ENCODE measurements around the gene AHNAK2. TPM values are rescaled to one million over a fixed set of nuclear protein-coding genes. Genes with fewer than 3 reads are reported as not detected.

Gene AHNAK2
- total and polyA plus RNA-seq, 2 donors = 0.42 to 3.8 TPM

GRCh38 chr14:104970231-104971068 lies 7.7 kb downstream of the AHNAK2 start:
- H3K36me3 ChIP-seq (ENCODE audit: control insufficient read depth in 2 of 2, insufficient read depth in 2 of 2, low read length in 1 of 2) = no peaks in the 10 kb centered on the region
- DNase-seq (ENCODE audit: low read depth in 6 of 9, low spot score in 9 of 9) = no peak
- no peak overlapping the region for H3K4me3 ChIP-seq (ENCODE audit: low read length in 2 of 2)
- H3K4me1 ChIP-seq (ENCODE audit: control insufficient read depth in 2 of 2, insufficient read depth in 2 of 2, low read length in 2 of 2) = peaks cover 0 to 18% of the 10 kb centered on the region in 2 donors
- WGBS = 94% methylated on average over 19 of the region's 19 CpGs
- no peak overlapping the region for H3K27ac ChIP-seq (ENCODE audit: low read depth in 1 of 2, low read length in 1 of 2)
- no peaks in the 10 kb centered on the region for H3K9me3 ChIP-seq (ENCODE audit: control insufficient read depth in 2 of 2, insufficient read depth in 1 of 2, low read length in 1 of 2)
- H3K27me3 ChIP-seq (ENCODE audit: control insufficient read depth in 2 of 2, insufficient read depth in 1 of 2, low read length in 1 of 2) = peaks cover 11 to 56% of the 10 kb centered on the region in 2 donors

GRCh38 chr14:104969741-104970230 lies 8.4 kb downstream of the AHNAK2 start:
- Histone ChIP-seq H3K27ac (ENCODE audit: low read depth in 1 of 2, low read length in 1 of 2) (no peak overlapping the region), H3K27me3 (ENCODE audit: control insufficient read depth in 2 of 2, insufficient read depth in 1 of 2, low read length in 1 of 2) (peaks cover 11 to 51% of the 10 kb centered on the region in 2 donors), H3K36me3 (ENCODE audit: control insufficient read depth in 2 of 2, insufficient read depth in 2 of 2, low read length in 1 of 2) (no peaks in the 10 kb centered on the region), H3K9me3 (ENCODE audit: control insufficient read depth in 2 of 2, insufficient read depth in 1 of 2, low read length in 1 of 2) (no peaks in the 10 kb centered on the region), H3K4me1 (ENCODE audit: control insufficient read depth in 2 of 2, insufficient read depth in 2 of 2, low read length in 2 of 2) (peaks cover 0 to 16% of the 10 kb centered on the region in 2 donors), H3K4me3 (ENCODE audit: low read length in 2 of 2) (no peak overlapping the region)
- 97% methylated on average over 10 of the region's 10 CpGs for WGBS
- DNase-seq (ENCODE audit: low read depth in 6 of 9, low spot score in 9 of 9) = no peak

GRCh38 chr14:104968541-104969401 lies 9.4 kb downstream of the AHNAK2 start:
- WGBS = 86% methylated on average over 21 of the region's 21 CpGs
- Histone ChIP-seq H3K36me3 (ENCODE audit: control insufficient read depth in 2 of 2, insufficient read depth in 2 of 2, low read length in 1 of 2) (no peaks in the 10 kb centered on the region), H3K4me1 (ENCODE audit: control insufficient read depth in 2 of 2, insufficient read depth in 2 of 2, low read length in 2 of 2) (peaks cover 0 to 16% of the 10 kb centered on the region in 2 donors), H3K4me3 (ENCODE audit: low read length in 2 of 2) (no peak overlapping the region), H3K27ac (ENCODE audit: low read depth in 1 of 2, low read length in 1 of 2) (no peak overlapping the region), H3K9me3 (ENCODE audit: control insufficient read depth in 2 of 2, insufficient read depth in 1 of 2, low read length in 1 of 2) (no peaks in the 10 kb centered on the region), H3K27me3 (ENCODE audit: control insufficient read depth in 2 of 2, insufficient read depth in 1 of 2, low read length in 1 of 2) (peaks cover 11 to 46% of the 10 kb centered on the region in 2 donors)
- DNase-seq (ENCODE audit: low read depth in 6 of 9, low spot score in 9 of 9) = no peak

- 34% methylated on average over 12 of the region's 12 CpGs for WGBS
- DNase-seq (ENCODE audit: low read depth in 6 of 9, low spot score in 9 of 9) = no peak
Observed at GRCh38 chr14:104968153-104968527, 10.0 kb downstream of the AHNAK2 start.

GRCh38 chr14:104967386-104968152 lies 10.6 kb downstream of the AHNAK2 start:
- Histone ChIP-seq H3K4me1 (ENCODE audit: control insufficient read depth in 2 of 2, insufficient read depth in 2 of 2, low read length in 2 of 2) (peaks cover 0 to 16% of the 10 kb centered on the region in 2 donors), H3K27ac (ENCODE audit: low read depth in 1 of 2, low read length in 1 of 2) (no peak overlapping the region), H3K9me3 (ENCODE audit: control insufficient read depth in 2 of 2, insufficient read depth in 1 of 2, low read length in 1 of 2) (no peaks in the 10 kb centered on the region), H3K27me3 (ENCODE audit: control insufficient read depth in 2 of 2, insufficient read depth in 1 of 2, low read length in 1 of 2) (peaks cover 11 to 43% of the 10 kb centered on the region in 2 donors), H3K4me3 (ENCODE audit: low read length in 2 of 2) (no peak overlapping the region), H3K36me3 (ENCODE audit: control insufficient read depth in 2 of 2, insufficient read depth in 2 of 2, low read length in 1 of 2) (no peaks in the 10 kb centered on the region)
- 8% methylated on average over 36 of the region's 36 CpGs for WGBS
- no peak for DNase-seq (ENCODE audit: low read depth in 6 of 9, low spot score in 9 of 9)

More at GRCh38 chr14:104968153-104968527, 10.0 kb downstream of the AHNAK2 start:
- H3K27ac ChIP-seq (ENCODE audit: low read depth in 1 of 2, low read length in 1 of 2) = no peak overlapping the region
- H3K36me3 ChIP-seq (ENCODE audit: control insufficient read depth in 2 of 2, insufficient read depth in 2 of 2, low read length in 1 of 2) = no peaks in the 10 kb centered on the region
- no peak overlapping the region for H3K4me3 ChIP-seq (ENCODE audit: low read length in 2 of 2)
- H3K9me3 ChIP-seq (ENCODE audit: control insufficient read depth in 2 of 2, insufficient read depth in 1 of 2, low read length in 1 of 2) = no peaks in the 10 kb centered on the region
- peaks cover 0 to 16% of the 10 kb centered on the region in 2 donors for H3K4me1 ChIP-seq (ENCODE audit: control insufficient read depth in 2 of 2, insufficient read depth in 2 of 2, low read length in 2 of 2)
- H3K27me3 ChIP-seq (ENCODE audit: control insufficient read depth in 2 of 2, insufficient read depth in 1 of 2, low read length in 1 of 2) = peaks cover 11 to 44% of the 10 kb centered on the region in 2 donors

GRCh38 chr14:104966981-104967385 lies 11.2 kb downstream of the AHNAK2 start:
- 73% methylated on average over 8 of the region's 8 CpGs for WGBS
- Histone ChIP-seq H3K9me3 (ENCODE audit: control insufficient read depth in 2 of 2, insufficient read depth in 1 of 2, low read length in 1 of 2) (no peaks in the 10 kb centered on the region), H3K4me1 (ENCODE audit: control insufficient read depth in 2 of 2, insufficient read depth in 2 of 2, low read length in 2 of 2) (peaks cover 0 to 16% of the 10 kb centered on the region in 2 donors), H3K4me3 (ENCODE audit: low read length in 2 of 2) (no peak overlapping the region), H3K27ac (ENCODE audit: low read depth in 1 of 2, low read length in 1 of 2) (no peak overlapping the region), H3K36me3 (ENCODE audit: control insufficient read depth in 2 of 2, insufficient read depth in 2 of 2, low read length in 1 of 2) (no peaks in the 10 kb centered on the region), H3K27me3 (ENCODE audit: control insufficient read depth in 2 of 2, insufficient read depth in 1 of 2, low read length in 1 of 2) (peaks cover 11 to 43% of the 10 kb centered on the region in 2 donors)
- DNase-seq (ENCODE audit: low read depth in 6 of 9, low spot score in 9 of 9) = no peak

- Histone ChIP-seq H3K36me3 (ENCODE audit: control insufficient read depth in 2 of 2, insufficient read depth in 2 of 2, low read length in 1 of 2) (no peaks in the 10 kb centered on the region), H3K27ac (ENCODE audit: low read depth in 1 of 2, low read length in 1 of 2) (no peak overlapping the region), H3K27me3 (ENCODE audit: control insufficient read depth in 2 of 2, insufficient read depth in 1 of 2, low read length in 1 of 2) (peaks cover 11 to 43% of the 10 kb centered on the region in 2 donors), H3K9me3 (ENCODE audit: control insufficient read depth in 2 of 2, insufficient read depth in 1 of 2, low read length in 1 of 2) (no peaks in the 10 kb centered on the region), H3K4me1 (ENCODE audit: control insufficient read depth in 2 of 2, insufficient read depth in 2 of 2, low read length in 2 of 2) (peaks cover 0 to 16% of the 10 kb centered on the region in 2 donors), H3K4me3 (ENCODE audit: low read length in 2 of 2) (no peak overlapping the region)
- WGBS = 93% methylated on average over 9 of the region's 9 CpGs
- no peak for DNase-seq (ENCODE audit: low read depth in 6 of 9, low spot score in 9 of 9)
Observed at GRCh38 chr14:104966261-104966865, 11.8 kb downstream of the AHNAK2 start.

- Histone ChIP-seq H3K36me3 (ENCODE audit: control insufficient read depth in 2 of 2, insufficient read depth in 2 of 2, low read length in 1 of 2) (no peaks in the 10 kb centered on the region), H3K4me1 (ENCODE audit: control insufficient read depth in 2 of 2, insufficient read depth in 2 of 2, low read length in 2 of 2) (peaks cover 0 to 16% of the 10 kb centered on the region in 2 donors), H3K9me3 (ENCODE audit: control insufficient read depth in 2 of 2, insufficient read depth in 1 of 2, low read length in 1 of 2) (no peaks in the 10 kb centered on the region), H3K4me3 (ENCODE audit: low read length in 2 of 2) (no peak overlapping the region), H3K27ac (ENCODE audit: low read depth in 1 of 2, low read length in 1 of 2) (no peak overlapping the region), H3K27me3 (ENCODE audit: control insufficient read depth in 2 of 2, insufficient read depth in 1 of 2, low read length in 1 of 2) (peaks cover 11 to 43% of the 10 kb centered on the region in 2 donors)
- 89% methylated on average over 13 of the region's 13 CpGs for WGBS
- DNase-seq (ENCODE audit: low read depth in 6 of 9, low spot score in 9 of 9) = no peak
Observed at GRCh38 chr14:104965561-104966231, 12.5 kb downstream of the AHNAK2 start.

Measured in thymus (tissue), 11 donors.